22Rv1 (cell line): Measurements from ENCODE around the gene CTU2.

Experiments
- ZFX ChIP-seq: fragments of 450-650 bp; IDR thresholded peaks from 2 replicates; pipeline ENCODE4 v1.6.1; 2017; ENCODE audit warnings: antibody characterized with exemption, borderline replicate concordance
- TF ChIP-seq, protein P1 (sequence below): fragments of 450-650 bp; IDR thresholded peaks from 2 replicates; pipeline ENCODE4 v1.5.1; 2017; ENCODE audit warnings: mild to moderate bottlenecking

DNA sequence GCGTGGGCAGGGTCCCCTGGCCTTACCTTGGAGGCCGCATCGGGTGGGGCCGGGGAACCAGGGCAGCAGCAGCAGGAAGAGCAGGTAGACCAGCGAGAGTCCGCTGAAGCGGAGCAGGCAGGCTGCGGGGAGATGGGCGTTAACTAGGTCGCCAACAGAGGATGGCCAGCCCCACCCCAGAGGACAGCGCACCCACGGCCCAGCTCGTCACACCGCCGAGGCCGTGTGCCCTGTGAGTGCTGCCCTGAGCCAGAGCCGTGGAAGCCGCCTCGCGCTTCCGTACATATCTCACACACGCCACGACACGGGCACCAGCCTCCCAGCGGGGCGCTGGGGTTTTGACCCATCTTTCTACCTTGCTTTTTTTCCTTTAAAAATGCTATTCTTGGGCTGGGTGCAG, 43.1 kb downstream of the CTU2 start:
- TF ChIP-seq, protein P1, sequence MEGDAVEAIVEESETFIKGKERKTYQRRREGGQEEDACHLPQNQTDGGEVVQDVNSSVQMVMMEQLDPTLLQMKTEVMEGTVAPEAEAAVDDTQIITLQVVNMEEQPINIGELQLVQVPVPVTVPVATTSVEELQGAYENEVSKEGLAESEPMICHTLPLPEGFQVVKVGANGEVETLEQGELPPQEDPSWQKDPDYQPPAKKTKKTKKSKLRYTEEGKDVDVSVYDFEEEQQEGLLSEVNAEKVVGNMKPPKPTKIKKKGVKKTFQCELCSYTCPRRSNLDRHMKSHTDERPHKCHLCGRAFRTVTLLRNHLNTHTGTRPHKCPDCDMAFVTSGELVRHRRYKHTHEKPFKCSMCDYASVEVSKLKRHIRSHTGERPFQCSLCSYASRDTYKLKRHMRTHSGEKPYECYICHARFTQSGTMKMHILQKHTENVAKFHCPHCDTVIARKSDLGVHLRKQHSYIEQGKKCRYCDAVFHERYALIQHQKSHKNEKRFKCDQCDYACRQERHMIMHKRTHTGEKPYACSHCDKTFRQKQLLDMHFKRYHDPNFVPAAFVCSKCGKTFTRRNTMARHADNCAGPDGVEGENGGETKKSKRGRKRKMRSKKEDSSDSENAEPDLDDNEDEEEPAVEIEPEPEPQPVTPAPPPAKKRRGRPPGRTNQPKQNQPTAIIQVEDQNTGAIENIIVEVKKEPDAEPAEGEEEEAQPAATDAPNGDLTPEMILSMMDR = no peak
- no peak for TF ChIP-seq ZFX
